ENCODE measurements around the gene RNF224. TPM values are rescaled to one million over a fixed set of nuclear protein-coding genes. Genes with fewer than 3 reads are reported as not detected.

Gene RNF224
- polyA plus RNA-seq, 2 of the 4 experiments (the other 2 are of a cell fraction) = 0.04 TPM; not detected in 1

DNA sequence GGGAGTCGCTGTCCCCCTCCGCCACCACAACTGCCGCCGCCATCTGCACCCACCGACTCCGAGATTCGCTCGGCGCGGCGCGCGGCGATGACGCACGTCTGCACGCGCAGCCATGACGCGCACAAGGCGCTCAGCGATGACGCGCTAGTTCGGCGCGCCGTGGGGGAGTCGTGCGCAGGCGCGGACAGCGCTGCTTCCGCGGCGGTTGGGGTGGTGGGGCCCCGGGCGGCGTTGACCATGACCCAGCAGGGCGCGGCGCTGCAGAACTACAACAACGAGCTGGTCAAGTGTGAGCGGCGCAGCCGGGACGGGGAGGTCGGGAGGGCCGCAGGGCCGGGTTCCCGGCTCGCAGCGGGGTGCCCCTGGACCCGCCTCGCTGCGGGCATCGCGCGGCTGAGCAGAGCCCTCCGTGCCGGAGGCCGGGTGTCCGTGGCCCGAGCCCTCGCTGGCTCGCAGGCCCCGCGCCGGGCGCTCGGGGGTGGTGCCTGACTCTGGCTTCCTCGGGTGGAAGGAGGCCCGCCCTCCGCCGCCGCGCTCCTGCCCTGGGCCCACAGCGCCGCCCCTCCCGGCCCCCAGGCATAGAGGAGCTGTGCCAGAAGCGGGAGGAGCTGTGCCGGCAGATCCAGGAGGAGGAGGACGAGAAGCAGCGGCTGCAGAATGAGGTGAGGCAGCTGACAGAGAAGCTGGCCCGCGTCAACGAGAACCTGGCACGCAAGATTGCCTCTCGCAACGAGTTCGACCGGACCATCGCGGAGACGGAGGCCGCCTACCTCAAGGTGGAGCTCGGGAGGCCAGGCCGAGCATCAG is 38.6 kb upstream of the RNF224 start, which contains the start of the genes ANAPC2 and SSNA1 (continued):
- TF ChIP-seq, protein P1, sequence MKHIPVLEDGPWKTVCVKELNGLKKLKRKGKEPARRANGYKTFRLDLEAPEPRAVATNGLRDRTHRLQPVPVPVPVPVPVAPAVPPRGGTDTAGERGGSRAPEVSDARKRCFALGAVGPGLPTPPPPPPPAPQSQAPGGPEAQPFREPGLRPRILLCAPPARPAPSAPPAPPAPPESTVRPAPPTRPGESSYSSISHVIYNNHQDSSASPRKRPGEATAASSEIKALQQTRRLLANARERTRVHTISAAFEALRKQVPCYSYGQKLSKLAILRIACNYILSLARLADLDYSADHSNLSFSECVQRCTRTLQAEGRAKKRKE (CRISPR knock-in tag; IDR thresholded peaks at IDR 0.05; ENCODE audit: low read depth) = no peak
- no peak for TF ChIP-seq FOXS1 (CRISPR knock-in tag; IDR thresholded peaks at IDR 0.05)
- no peak; the same call in 1 of the 2 replicates for TF ChIP-seq KDM5A (IDR thresholded peaks at IDR 0.05)
- TF ChIP-seq, protein P2, sequence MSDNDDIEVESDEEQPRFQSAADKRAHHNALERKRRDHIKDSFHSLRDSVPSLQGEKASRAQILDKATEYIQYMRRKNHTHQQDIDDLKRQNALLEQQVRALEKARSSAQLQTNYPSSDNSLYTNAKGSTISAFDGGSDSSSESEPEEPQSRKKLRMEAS (IDR thresholded peaks at IDR 0.05) = peak; percentile 92
- TF ChIP-seq SREBF2 (IDR thresholded peaks at IDR 0.05) = no peak
- no peak for TF ChIP-seq RCOR1 (IDR thresholded peaks at IDR 0.05; ENCODE audit: low read depth, low read length)
- peak; percentile 38; the same call in 2 of the 3 replicates for TF ChIP-seq SMC3 (IDR thresholded peaks at IDR 0.05)
- no peak; the same call in 1 of the 2 replicates for TF ChIP-seq MAZ (IDR thresholded peaks at IDR 0.05; ENCODE audit: borderline replicate concordance, low read depth, low read length)
- peak; percentile 82 to 91 for TF ChIP-seq JUN (IDR thresholded peaks at IDR 0.05)
- TF ChIP-seq, protein P3, sequence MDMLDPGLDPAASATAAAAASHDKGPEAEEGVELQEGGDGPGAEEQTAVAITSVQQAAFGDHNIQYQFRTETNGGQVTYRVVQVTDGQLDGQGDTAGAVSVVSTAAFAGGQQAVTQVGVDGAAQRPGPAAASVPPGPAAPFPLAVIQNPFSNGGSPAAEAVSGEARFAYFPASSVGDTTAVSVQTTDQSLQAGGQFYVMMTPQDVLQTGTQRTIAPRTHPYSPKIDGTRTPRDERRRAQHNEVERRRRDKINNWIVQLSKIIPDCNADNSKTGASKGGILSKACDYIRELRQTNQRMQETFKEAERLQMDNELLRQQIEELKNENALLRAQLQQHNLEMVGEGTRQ (IDR thresholded peaks at IDR 0.05) = peak; percentile 48; the same call in 1 of the 2 replicates
- no peak for TF ChIP-seq ZFP36 (IDR thresholded peaks at IDR 0.05; ENCODE audit: borderline replicate concordance, partially characterized antibody)
- TF ChIP-seq ZNF302 (CRISPR knock-in tag; IDR thresholded peaks at IDR 0.05) = no peak
- TF ChIP-seq CEBPB (IDR thresholded peaks at IDR 0.05) = no peak
- TF ChIP-seq, protein P4, sequence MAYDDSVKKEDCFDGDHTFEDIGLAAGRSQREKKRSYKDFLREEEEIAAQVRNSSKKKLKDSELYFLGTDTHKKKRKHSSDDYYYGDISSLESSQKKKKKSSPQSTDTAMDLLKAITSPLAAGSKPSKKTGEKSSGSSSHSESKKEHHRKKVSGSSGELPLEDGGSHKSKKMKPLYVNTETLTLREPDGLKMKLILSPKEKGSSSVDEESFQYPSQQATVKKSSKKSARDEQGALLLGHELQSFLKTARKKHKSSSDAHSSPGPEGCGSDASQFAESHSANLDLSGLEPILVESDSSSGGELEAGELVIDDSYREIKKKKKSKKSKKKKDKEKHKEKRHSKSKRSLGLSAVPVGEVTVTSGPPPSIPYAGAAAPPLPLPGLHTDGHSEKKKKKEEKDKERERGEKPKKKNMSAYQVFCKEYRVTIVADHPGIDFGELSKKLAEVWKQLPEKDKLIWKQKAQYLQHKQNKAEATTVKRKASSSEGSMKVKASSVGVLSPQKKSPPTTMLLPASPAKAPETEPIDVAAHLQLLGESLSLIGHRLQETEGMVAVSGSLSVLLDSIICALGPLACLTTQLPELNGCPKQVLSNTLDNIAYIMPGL (CRISPR knock-in tag; IDR thresholded peaks at IDR 0.05; ENCODE audit: borderline replicate concordance) = no peak
- TF ChIP-seq BHLHE40 (IDR thresholded peaks at IDR 0.05; ENCODE audit: low read depth, low read length) = peak; percentile 81
- peak; percentile 59 for TF ChIP-seq PHF8 (IDR thresholded peaks at IDR 0.05; ENCODE audit: borderline replicate concordance, low read depth)
- TF ChIP-seq, protein P5, sequence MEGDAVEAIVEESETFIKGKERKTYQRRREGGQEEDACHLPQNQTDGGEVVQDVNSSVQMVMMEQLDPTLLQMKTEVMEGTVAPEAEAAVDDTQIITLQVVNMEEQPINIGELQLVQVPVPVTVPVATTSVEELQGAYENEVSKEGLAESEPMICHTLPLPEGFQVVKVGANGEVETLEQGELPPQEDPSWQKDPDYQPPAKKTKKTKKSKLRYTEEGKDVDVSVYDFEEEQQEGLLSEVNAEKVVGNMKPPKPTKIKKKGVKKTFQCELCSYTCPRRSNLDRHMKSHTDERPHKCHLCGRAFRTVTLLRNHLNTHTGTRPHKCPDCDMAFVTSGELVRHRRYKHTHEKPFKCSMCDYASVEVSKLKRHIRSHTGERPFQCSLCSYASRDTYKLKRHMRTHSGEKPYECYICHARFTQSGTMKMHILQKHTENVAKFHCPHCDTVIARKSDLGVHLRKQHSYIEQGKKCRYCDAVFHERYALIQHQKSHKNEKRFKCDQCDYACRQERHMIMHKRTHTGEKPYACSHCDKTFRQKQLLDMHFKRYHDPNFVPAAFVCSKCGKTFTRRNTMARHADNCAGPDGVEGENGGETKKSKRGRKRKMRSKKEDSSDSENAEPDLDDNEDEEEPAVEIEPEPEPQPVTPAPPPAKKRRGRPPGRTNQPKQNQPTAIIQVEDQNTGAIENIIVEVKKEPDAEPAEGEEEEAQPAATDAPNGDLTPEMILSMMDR (IDR thresholded peaks at IDR 0.05) = peak; percentile 39
- TF ChIP-seq EHMT2 (IDR thresholded peaks at IDR 0.05; ENCODE audit: low read depth) = no peak
- TF ChIP-seq, protein P6, sequence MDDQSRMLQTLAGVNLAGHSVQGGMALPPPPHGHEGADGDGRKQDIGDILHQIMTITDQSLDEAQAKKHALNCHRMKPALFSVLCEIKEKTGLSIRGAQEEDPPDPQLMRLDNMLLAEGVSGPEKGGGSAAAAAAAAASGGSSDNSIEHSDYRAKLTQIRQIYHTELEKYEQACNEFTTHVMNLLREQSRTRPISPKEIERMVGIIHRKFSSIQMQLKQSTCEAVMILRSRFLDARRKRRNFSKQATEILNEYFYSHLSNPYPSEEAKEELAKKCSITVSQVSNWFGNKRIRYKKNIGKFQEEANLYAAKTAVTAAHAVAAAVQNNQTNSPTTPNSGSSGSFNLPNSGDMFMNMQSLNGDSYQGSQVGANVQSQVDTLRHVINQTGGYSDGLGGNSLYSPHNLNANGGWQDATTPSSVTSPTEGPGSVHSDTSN (IDR thresholded peaks at IDR 0.05) = no peak
- TF ChIP-seq ZSCAN20 (CRISPR knock-in tag; IDR thresholded peaks at IDR 0.05) = no peak
